GM23248 (cell line): Measurements from ENCODE around the gene FOXL3. TPM values are rescaled to one million over a fixed set of nuclear protein-coding genes. Genes with fewer than 3 reads are reported as not detected.

ENCODE experiments used
- DNase-seq: peaks from one replicate; pipeline ENCODE4 v3.0.0-alpha.2; 2015
- H2AFZ ChIP-seq: fragments of 200-600 bp; sonication (generic); 2 replicates; pipeline ENCODE4 v1.6.1; 2016; ENCODE audit warnings: antibody characterized with exemption
- H3F3A ChIP-seq: fragments of 200-600 bp; sonication (generic); 2 replicates; pipeline ENCODE4 v1.6.1; 2016; ENCODE audit warnings: mild to moderate bottlenecking, antibody characterized with exemption, mixed run types; ENCODE audit not compliant: insufficient read depth
- H3K27ac ChIP-seq: fragments of 200-600 bp; sonication (generic); 2 replicates; pipeline ENCODE4 v1.5.1; 2016; ENCODE audit warnings: mild to moderate bottlenecking
- H3K27me3 ChIP-seq: fragments of 200-600 bp; sonication (generic); replicated peaks from 2 replicates; pipeline ENCODE4 v1.6.1; 2016; ENCODE audit warnings: mild to moderate bottlenecking; ENCODE audit not compliant: insufficient read depth
- H3K36me3 ChIP-seq: fragments of 200-600 bp; sonication (generic); 2 replicates; pipeline ENCODE4 v1.6.1; 2016; ENCODE audit warnings: low read depth, mild to moderate bottlenecking
- H3K4me1 ChIP-seq: fragments of 200-600 bp; sonication (generic); 2 replicates; pipeline ENCODE4 v1.6.1; 2016; ENCODE audit warnings: mild to moderate bottlenecking; ENCODE audit not compliant: insufficient read depth
- H3K4me2 ChIP-seq: fragments of 200-600 bp; sonication (generic); one replicate; pipeline ENCODE4 v1.6.1; 2016; ENCODE audit warnings: mild to moderate bottlenecking; ENCODE audit not compliant: unreplicated experiment
- H3K4me3 ChIP-seq: fragments of 200-600 bp; sonication (generic); 2 replicates; pipeline ENCODE4 v1.5.1; 2016; ENCODE audit warnings: mild to moderate bottlenecking
- H3K79me2 ChIP-seq: fragments of 200-600 bp; sonication (generic); 2 replicates; pipeline ENCODE4 v1.6.1; 2016; ENCODE audit warnings: mild to moderate bottlenecking; ENCODE audit not compliant: insufficient read depth
- H3K9ac ChIP-seq: fragments of 200-600 bp; sonication (generic); 2 replicates; pipeline ENCODE4 v1.6.1; 2016; ENCODE audit warnings: mild to moderate bottlenecking
- H3K9me2 ChIP-seq: fragments of 200-600 bp; sonication (generic); 2 replicates; pipeline ENCODE4 v1.6.1; 2016; ENCODE audit warnings: mixed run types, mild to moderate bottlenecking, moderate library complexity; ENCODE audit not compliant: insufficient read depth
- H3K9me3 ChIP-seq: fragments of 200-600 bp; sonication (generic); one replicate; pipeline ENCODE4 v1.6.1; 2017; ENCODE audit warnings: low read depth
- H4K20me1 ChIP-seq: fragments of 200-600 bp; sonication (generic); 2 replicates; pipeline ENCODE4 v1.6.0; 2016; ENCODE audit not compliant: insufficient read depth
- EZH2 ChIP-seq: fragments of 200-600 bp; sonication (generic); IDR thresholded peaks from 2 replicates; pipeline ENCODE4 v1.6.1; 2018; ENCODE audit warnings: antibody characterized with exemption, mild to moderate bottlenecking; ENCODE audit not compliant: insufficient read depth, poor library complexity, severe bottlenecking
- EZH2phosphoT487 ChIP-seq: fragments of 200-600 bp; sonication (generic); IDR thresholded peaks from 2 replicates; pipeline ENCODE4 v1.6.1; 2018; ENCODE audit warnings: antibody characterized with exemption, moderate library complexity, mild to moderate bottlenecking, low read depth; ENCODE audit not compliant: insufficient read depth
- WGBS, 2 experiments: methylation state at CpG; one replicate each; pipeline ENCODE4 v1.1.6; 2015 to 2017; ENCODE audit warnings: low lambda C conversion rate in 2 of 2, low coverage in 1 of 2; ENCODE audit errors: missing lambda C conversion rate in 2 of 2; 5-methylcytosine and 5-hydroxymethylcytosine counted together
- in situ Hi-C: fragments of 300-500 bp; cut with MboI; formaldehyde crosslinking; loops from 2 replicates; pipeline ENCODE4 v1.15.0; 2020
- polyA plus RNA-seq: library from polyadenylated mRNA; unstranded; fragments of >200 nt; fragmentation: Nextera tagmentation; extraction: Ambion mirVana; gene quantifications from 2 replicates; pipeline ENCODE4 v1.2.1, GENCODE V29; 2016
- total RNA-seq: library from RNA; depleted of rRNA; stranded (reverse); fragments of >200 nt; shearing (Covaris generic); gene quantifications from 2 replicates; pipeline ENCODE4 v1.2.3, GENCODE V29; 2014

Gene FOXL3
- total and polyA plus RNA-seq, 2 experiments from 2014 or later, result not detected

- no peak for DNase-seq
- H3K36me3 ChIP-seq, result no peaks in the 10 kb centered on the region
- no peaks in the 10 kb centered on the region for H3K79me2 ChIP-seq
- 80 to 82% methylated on average over 17 to 25 of the region's 25 CpGs for WGBS, 2 experiments
- no peaks in the 10 kb centered on the region for H3K4me1 ChIP-seq
- no peak overlapping the region for H3K4me2 ChIP-seq
- no peak overlapping the region for H3K9ac ChIP-seq
- in situ Hi-C loops, result no loop called here
- no peak overlapping the region for H2AFZ ChIP-seq
- no peaks in the 10 kb centered on the region for H3K9me3 ChIP-seq
- TF ChIP-seq EZH2 (no peak), EZH2phosphoT487 (no peak)
- peaks cover 22% of the 10 kb centered on the region for H3K27me3 ChIP-seq
- H3F3A ChIP-seq, result no peaks in the 10 kb centered on the region
- H3K4me3 ChIP-seq, result no peak overlapping the region
- no peaks in the 10 kb centered on the region for H4K20me1 ChIP-seq
- H3K27ac ChIP-seq, result no peak overlapping the region
- H3K9me2 ChIP-seq, result no peaks in the 10 kb centered on the region
Observed at GRCh38 chr7:282621-283020, 7.3 kb upstream of the FOXL3 start.

DNA sequence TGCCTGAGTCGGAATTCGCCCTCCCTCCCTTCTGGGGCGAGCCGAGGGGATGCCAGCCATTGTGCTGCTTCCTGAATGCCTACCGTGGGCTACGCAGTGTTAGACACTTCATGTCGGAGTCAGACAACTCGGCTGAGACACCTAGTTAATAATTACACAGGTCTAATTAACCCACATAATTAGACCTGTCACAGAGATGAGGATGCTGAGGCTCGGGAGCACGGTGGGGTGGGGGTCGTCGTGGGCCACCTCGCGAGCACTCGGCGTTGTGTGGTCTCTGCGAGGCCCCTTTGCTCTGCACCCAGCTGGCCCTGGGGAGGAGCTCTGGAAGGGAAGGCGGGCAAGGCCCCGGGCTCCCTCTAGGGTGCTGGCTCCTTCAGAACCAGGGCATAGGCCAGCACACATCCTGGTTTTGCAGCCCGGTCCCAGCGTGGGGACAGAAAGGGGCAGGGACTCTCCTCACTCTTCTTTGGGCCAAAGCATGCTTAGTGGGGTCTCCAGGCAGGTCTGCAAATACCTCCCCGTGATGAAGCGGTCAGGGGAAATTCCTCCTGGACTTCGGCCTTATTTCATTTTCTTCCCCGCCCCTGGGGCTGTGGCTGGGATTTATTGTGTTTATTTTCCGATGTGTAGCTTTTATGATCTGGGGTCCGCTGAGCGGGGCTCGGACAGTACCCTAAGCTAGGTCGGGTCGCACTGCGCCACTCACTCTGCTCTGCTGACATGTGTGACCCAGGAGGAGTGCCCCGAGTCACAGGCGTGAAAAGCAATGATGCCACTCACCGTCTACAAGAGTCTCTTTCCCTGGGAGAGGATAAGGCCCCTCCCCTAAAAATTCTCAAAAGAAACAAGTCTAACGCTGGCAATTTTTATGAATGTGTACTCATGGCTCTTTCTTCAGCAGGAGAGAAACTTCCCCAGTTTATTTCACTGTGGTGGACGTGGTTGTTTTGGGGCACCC lies 4.9 kb upstream of the FOXL3 start:
- H3K27me3 ChIP-seq, result peaks cover 41% of the 10 kb centered on the region

GRCh38 chr7:285731-286130 lies 4.2 kb upstream of the FOXL3 start:
- peaks cover 47% of the 10 kb centered on the region for H3K27me3 ChIP-seq
- no peaks in the 10 kb centered on the region for H3K36me3 ChIP-seq
- H3K79me2 ChIP-seq, result no peaks in the 10 kb centered on the region
- no peak overlapping the region for H3K27ac ChIP-seq
- no peak for DNase-seq
- no peaks in the 10 kb centered on the region for H3F3A ChIP-seq
- H3K4me1 ChIP-seq, result no peaks in the 10 kb centered on the region
- no peak overlapping the region for H3K9ac ChIP-seq
- no peaks in the 10 kb centered on the region for H4K20me1 ChIP-seq
- TF ChIP-seq EZH2, result no peak
- no peak for TF ChIP-seq EZH2phosphoT487
- in situ Hi-C loops, result no loop called here
- WGBS, 2 experiments, result 60 to 68% methylated on average over 14 to 16 of the region's 16 CpGs
- no peaks in the 10 kb centered on the region for H3K9me2 ChIP-seq
- H3K4me2 ChIP-seq, result no peak overlapping the region
- no peak overlapping the region for H2AFZ ChIP-seq
- H3K9me3 ChIP-seq, result no peaks in the 10 kb centered on the region
- H3K4me3 ChIP-seq, result no peak overlapping the region

More for the DNA sequence above, 4.9 kb upstream of the FOXL3 start:
- no peaks in the 10 kb centered on the region for H3F3A ChIP-seq
- no peak for DNase-seq
- no peaks in the 10 kb centered on the region for H3K79me2 ChIP-seq
- H3K9ac ChIP-seq, result no peak overlapping the region
- no peaks in the 10 kb centered on the region for H3K9me2 ChIP-seq
- H3K4me3 ChIP-seq, result no peak overlapping the region
- H3K36me3 ChIP-seq, result no peaks in the 10 kb centered on the region
- no peak overlapping the region for H3K4me2 ChIP-seq
- H4K20me1 ChIP-seq, result no peaks in the 10 kb centered on the region
- no peaks in the 10 kb centered on the region for H3K9me3 ChIP-seq
- in situ Hi-C loops, result no loop called here
- TF ChIP-seq EZH2phosphoT487, result no peak
- TF ChIP-seq EZH2, result no peak
- no peak overlapping the region for H2AFZ ChIP-seq
- no peak overlapping the region for H3K27ac ChIP-seq
- 64 to 65% methylated on average over 37 of the region's 37 CpGs for WGBS, 2 experiments
- no peaks in the 10 kb centered on the region for H3K4me1 ChIP-seq

GRCh38 chr7:286266-286665 lies 3.7 kb upstream of the FOXL3 start:
- no peaks in the 10 kb centered on the region for H3K36me3 ChIP-seq
- no peaks in the 10 kb centered on the region for H3K9me3 ChIP-seq
- H3K9ac ChIP-seq, result no peak overlapping the region
- no peaks in the 10 kb centered on the region for H3F3A ChIP-seq
- H3K4me2 ChIP-seq, result no peak overlapping the region
- H3K4me1 ChIP-seq, result no peaks in the 10 kb centered on the region
- H3K4me3 ChIP-seq, result no peak overlapping the region
- H2AFZ ChIP-seq, result no peak overlapping the region
- peaks cover 45% of the 10 kb centered on the region for H3K27me3 ChIP-seq
- in situ Hi-C loops, result no loop called here
- TF ChIP-seq EZH2, result no peak
- no peak for TF ChIP-seq EZH2phosphoT487
- H3K27ac ChIP-seq, result no peak overlapping the region
- no peaks in the 10 kb centered on the region for H3K9me2 ChIP-seq
- H3K79me2 ChIP-seq, result no peaks in the 10 kb centered on the region
- no peaks in the 10 kb centered on the region for H4K20me1 ChIP-seq
- no peak for DNase-seq
- WGBS, 2 experiments, result 74 to 77% methylated on average over 18 of the region's 18 CpGs

GRCh38 chr7:288671-289101 lies 1.3 kb upstream of the FOXL3 start:
- no peak overlapping the region for H3K9ac ChIP-seq
- no peak for DNase-seq
- WGBS, 2 experiments, result 66 to 73% methylated on average over 14 of the region's 14 CpGs
- in situ Hi-C loops, result no loop called here
- no peak overlapping the region for H2AFZ ChIP-seq
- H3K9me2 ChIP-seq, result no peaks in the 10 kb centered on the region
- H3F3A ChIP-seq, result no peaks in the 10 kb centered on the region
- H3K27ac ChIP-seq, result no peak overlapping the region
- no peaks in the 10 kb centered on the region for H3K36me3 ChIP-seq
- H3K79me2 ChIP-seq, result no peaks in the 10 kb centered on the region
- no peaks in the 10 kb centered on the region for H3K9me3 ChIP-seq
- H3K4me3 ChIP-seq, result no peak overlapping the region
- TF ChIP-seq EZH2phosphoT487, result no peak
- TF ChIP-seq EZH2, result no peak
- peaks cover 66% of the 10 kb centered on the region for H3K27me3 ChIP-seq
- no peaks in the 10 kb centered on the region for H4K20me1 ChIP-seq
- H3K4me1 ChIP-seq, result no peaks in the 10 kb centered on the region
- H3K4me2 ChIP-seq, result no peak overlapping the region
